Suprapubic skin (tissue), 4 donors: Measurements from ENCODE around the gene RASGEF1C. TPM values are rescaled to one million over a fixed set of nuclear protein-coding genes. Genes with fewer than 3 reads are reported as not detected.

ENCODE experiments used
- DNase-seq, 2 donors: peaks; one replicate each; pipeline ENCODE4 v3.0.0-alpha.2; 2019; ENCODE audit warnings: low spot score in 2 of 2
- H3K27ac ChIP-seq: fragments of 200-600 bp; sonication (generic); one replicate; pipeline ENCODE4 v1.5.1; 2019
- H3K27me3 ChIP-seq: fragments of 200-600 bp; sonication (generic); one replicate; pipeline ENCODE4 v1.5.1; 2019
- H3K36me3 ChIP-seq: fragments of 200-600 bp; sonication (generic); one replicate; pipeline ENCODE4 v1.5.1; 2019
- H3K4me1 ChIP-seq: fragments of 200-600 bp; sonication (generic); one replicate; pipeline ENCODE4 v1.5.1; 2019
- H3K4me3 ChIP-seq: fragments of 200-600 bp; sonication (generic); one replicate; pipeline ENCODE4 v1.5.1; 2019; ENCODE audit warnings: mild to moderate bottlenecking
- H3K9me3 ChIP-seq: fragments of 200-600 bp; sonication (generic); one replicate; pipeline ENCODE4 v1.5.1; 2019
- EP300 ChIP-seq: sonication (generic); formaldehyde crosslinking; IDR thresholded peaks from one replicate; pipeline ENCODE4 v1.6.1; 2017; ENCODE audit warnings: antibody characterized with exemption
- POLR2A ChIP-seq, 2 donors: fragments of 450-650 bp; IDR thresholded peaks; one replicate each; pipeline ENCODE4 v1.6.1; 2017; ENCODE audit warnings: antibody characterized with exemption in 2 of 2, mild to moderate bottlenecking in 2 of 2, moderate library complexity in 2 of 2
- POLR2AphosphoS5 ChIP-seq, 3 donors: sonication (generic); formaldehyde crosslinking; IDR thresholded peaks; one replicate each; pipeline ENCODE4 v1.6.1; 2017; ENCODE audit warnings: antibody characterized with exemption in 3 of 3
- WGBS: methylation state at CpG from one replicate; pipeline ENCODE4 v1.1.5; 2018; 5-methylcytosine and 5-hydroxymethylcytosine counted together
- total RNA-seq, 4 donors: library from RNA; depleted of rRNA; stranded (reverse); fragments of >200 nt; gene quantifications; one replicate each; pipeline ENCODE4 v1.1.0, GENCODE V29; 2016
- TF ChIP-seq, protein P1 (sequence below), 2 donors: fragments of 200-600 bp in 1 of 2; fragments of 450-650 bp in 1 of 2; sonication (generic) in 1 of 2; IDR thresholded peaks; one replicate each; pipeline ENCODE4 v1.5.1; 2016 to 2019; ENCODE audit warnings: antibody characterized with exemption in 2 of 2, mild to moderate bottlenecking in 1 of 2, moderate library complexity in 1 of 2

Gene RASGEF1C
- total RNA-seq, 4 donors from 2014 or later, result 0.64 to 0.89 (median 0.81) TPM

DNA sequence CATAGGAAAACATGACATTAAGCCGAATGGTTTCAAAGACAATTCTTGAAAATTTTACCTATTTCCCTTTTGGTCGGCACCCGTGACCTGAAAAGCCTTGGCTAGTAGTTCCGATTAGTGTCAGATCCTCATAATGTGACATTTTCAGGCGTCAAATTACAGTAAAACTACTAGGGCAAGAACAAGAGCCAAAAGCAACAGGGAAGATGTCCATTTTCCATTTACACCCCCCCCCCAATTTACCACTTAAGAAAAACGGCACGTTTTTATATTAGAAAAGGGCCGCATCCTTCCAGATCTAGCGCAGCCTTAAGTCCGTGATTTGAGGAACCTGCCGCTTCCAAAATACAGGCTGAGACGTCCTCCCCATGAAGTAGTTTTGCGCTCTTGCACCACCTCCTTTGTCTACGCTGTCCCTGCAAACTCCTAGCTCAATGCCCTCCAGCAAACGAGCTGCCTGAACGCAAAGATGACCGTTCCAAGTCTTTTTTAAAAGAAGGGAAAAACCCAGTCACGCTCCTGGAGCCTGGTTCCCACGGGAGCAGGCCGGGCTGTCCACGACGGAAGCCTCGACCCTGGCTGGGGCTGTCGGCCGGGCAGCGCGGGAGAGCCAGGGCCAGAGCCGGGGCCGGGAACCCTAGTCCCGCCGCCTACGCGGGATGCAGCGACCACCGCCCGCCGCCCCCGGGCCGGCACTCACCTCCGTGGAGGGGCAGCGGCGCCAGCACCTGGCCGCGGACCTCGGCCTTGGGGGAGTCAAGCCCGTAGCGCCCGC is 138.1 kb downstream of the RASGEF1C start:
- Histone ChIP-seq H3K4me1 (peaks cover 28% of the 10 kb centered on the region), H3K9me3 (no peaks in the 10 kb centered on the region), H3K27ac (peak overlapping the region; percentile 90), H3K27me3 (no peaks in the 10 kb centered on the region), H3K4me3 (peak overlapping the region; percentile 97), H3K36me3 (no peaks in the 10 kb centered on the region)
- WGBS, result 1% methylated on average over 23 of the region's 48 CpGs
- DNase-seq, result no peak
- TF ChIP-seq, protein P1, sequence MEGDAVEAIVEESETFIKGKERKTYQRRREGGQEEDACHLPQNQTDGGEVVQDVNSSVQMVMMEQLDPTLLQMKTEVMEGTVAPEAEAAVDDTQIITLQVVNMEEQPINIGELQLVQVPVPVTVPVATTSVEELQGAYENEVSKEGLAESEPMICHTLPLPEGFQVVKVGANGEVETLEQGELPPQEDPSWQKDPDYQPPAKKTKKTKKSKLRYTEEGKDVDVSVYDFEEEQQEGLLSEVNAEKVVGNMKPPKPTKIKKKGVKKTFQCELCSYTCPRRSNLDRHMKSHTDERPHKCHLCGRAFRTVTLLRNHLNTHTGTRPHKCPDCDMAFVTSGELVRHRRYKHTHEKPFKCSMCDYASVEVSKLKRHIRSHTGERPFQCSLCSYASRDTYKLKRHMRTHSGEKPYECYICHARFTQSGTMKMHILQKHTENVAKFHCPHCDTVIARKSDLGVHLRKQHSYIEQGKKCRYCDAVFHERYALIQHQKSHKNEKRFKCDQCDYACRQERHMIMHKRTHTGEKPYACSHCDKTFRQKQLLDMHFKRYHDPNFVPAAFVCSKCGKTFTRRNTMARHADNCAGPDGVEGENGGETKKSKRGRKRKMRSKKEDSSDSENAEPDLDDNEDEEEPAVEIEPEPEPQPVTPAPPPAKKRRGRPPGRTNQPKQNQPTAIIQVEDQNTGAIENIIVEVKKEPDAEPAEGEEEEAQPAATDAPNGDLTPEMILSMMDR (IDR thresholded peaks at IDR 0.05), result no peak
- no peak for TF ChIP-seq POLR2A (IDR thresholded peaks at IDR 0.05)
- no peak for TF ChIP-seq EP300
- TF ChIP-seq POLR2AphosphoS5 (IDR thresholded peaks at IDR 0.05), result no peak

DNA sequence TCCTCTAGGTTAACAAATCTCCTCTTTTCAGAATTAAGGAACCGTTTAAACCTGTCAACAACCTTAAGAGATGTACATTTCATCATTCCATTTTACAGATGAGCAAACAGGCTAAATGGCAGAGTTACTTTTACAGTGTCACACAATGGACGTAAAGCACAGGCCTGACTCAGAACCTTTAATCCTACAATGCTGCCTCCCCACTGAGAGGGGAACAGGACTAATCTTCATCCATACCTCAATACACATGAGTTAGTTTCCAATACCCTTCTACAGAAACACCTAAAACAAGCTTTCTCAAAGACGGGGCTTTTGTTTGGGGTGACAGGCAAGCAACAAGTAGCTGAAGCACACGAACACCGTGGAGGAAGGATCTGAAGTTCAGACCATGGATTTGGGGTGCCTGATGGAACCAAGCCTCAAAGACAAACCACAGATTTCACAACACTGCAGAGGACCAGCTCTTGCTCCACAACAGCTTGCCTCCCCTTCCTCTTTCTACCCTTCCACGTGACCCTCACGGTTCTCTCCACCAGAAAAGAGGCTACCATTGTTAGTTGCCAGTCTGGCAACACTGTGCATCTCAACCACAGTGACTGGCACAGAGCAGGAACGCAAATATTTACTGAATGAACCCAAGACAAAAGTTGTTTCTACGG is 139.3 kb downstream of the RASGEF1C start:
- DNase-seq, result no peak
- no peaks in the 10 kb centered on the region for H3K36me3 ChIP-seq
- H3K4me3 ChIP-seq, result peak overlapping the region; percentile 97
- no peaks in the 10 kb centered on the region for H3K9me3 ChIP-seq
- H3K4me1 ChIP-seq, result peaks cover 28% of the 10 kb centered on the region
- no peaks in the 10 kb centered on the region for H3K27me3 ChIP-seq
- peak overlapping the region; percentile 90 for H3K27ac ChIP-seq
- WGBS, result 67% methylated on average over 9 of the region's 9 CpGs
- TF ChIP-seq POLR2AphosphoS5 (IDR thresholded peaks at IDR 0.05), result no peak
- TF ChIP-seq POLR2A (IDR thresholded peaks at IDR 0.05), result no peak
- no peak for TF ChIP-seq EP300
- TF ChIP-seq, protein P1 (IDR thresholded peaks at IDR 0.05), result no peak

DNA sequence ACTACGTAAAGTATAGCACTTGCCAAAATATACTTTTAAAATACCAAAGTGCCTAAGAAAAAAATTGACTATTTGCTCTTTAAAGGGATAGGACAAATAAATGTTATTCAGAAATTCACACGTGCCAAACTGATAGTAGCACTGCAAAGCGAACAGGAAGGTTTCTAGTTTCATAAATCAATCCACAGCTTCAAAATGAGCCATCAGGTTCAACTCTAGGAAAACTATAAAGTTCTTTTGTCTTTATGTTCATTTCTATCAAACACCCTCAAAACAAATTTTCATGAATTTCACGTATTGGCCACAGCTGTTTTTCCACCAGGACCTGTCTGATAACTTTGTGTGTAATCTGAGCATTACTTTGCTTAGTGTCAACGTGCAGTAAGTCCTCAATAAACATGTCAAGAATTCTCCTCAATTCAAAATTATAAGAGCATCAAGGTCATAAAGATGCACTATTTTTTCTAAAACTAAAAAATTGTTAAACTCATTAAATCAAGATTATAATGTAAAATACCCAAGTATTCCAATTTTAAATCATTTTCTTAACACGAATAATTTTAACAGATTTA is 140.4 kb downstream of the RASGEF1C start:
- H3K4me1 ChIP-seq, result peaks cover 28% of the 10 kb centered on the region
- H3K4me3 ChIP-seq, result no peak overlapping the region
- no peaks in the 10 kb centered on the region for H3K36me3 ChIP-seq
- H3K27ac ChIP-seq, result no peak overlapping the region
- no peak for DNase-seq
- H3K9me3 ChIP-seq, result no peaks in the 10 kb centered on the region
- TF ChIP-seq EP300, result no peak
- TF ChIP-seq, protein P1 (IDR thresholded peaks at IDR 0.05), result no peak
- no peak for TF ChIP-seq POLR2A (IDR thresholded peaks at IDR 0.05)
- no peak for TF ChIP-seq POLR2AphosphoS5 (IDR thresholded peaks at IDR 0.05)
- 49% methylated on average over 6 of the region's 6 CpGs for WGBS
- H3K27me3 ChIP-seq, result no peaks in the 10 kb centered on the region

DNA sequence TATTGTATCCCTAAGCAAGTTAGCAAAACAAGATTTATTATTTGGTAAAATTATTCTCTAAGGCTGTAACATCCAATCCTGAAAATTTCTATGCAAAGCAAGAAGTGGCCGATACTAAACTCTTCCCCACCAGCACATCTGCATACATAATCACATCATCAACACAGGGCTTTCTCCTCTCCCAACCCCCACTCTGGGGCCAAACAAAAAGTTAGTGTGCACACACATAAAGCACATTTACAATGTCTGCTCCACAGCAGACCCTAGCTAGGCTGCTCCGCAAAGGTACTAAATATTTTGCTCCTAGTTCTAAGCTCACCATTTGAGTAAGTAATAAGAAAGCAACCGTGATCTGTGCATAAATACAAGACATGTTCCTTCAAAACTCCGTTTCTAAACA is 141.0 kb downstream of the RASGEF1C start:
- Histone ChIP-seq H3K4me3 (no peak overlapping the region), H3K9me3 (no peaks in the 10 kb centered on the region), H3K4me1 (peaks cover 28% of the 10 kb centered on the region), H3K36me3 (no peaks in the 10 kb centered on the region), H3K27ac (no peak overlapping the region), H3K27me3 (no peaks in the 10 kb centered on the region)
- no peak for DNase-seq
- TF ChIP-seq POLR2AphosphoS5 (IDR thresholded peaks at IDR 0.05) (no peak), EP300 (no peak), POLR2A (IDR thresholded peaks at IDR 0.05) (no peak)
- TF ChIP-seq, protein P1 (IDR thresholded peaks at IDR 0.05), result no peak
- 58% methylated on average over 4 of the region's 4 CpGs for WGBS

DNA sequence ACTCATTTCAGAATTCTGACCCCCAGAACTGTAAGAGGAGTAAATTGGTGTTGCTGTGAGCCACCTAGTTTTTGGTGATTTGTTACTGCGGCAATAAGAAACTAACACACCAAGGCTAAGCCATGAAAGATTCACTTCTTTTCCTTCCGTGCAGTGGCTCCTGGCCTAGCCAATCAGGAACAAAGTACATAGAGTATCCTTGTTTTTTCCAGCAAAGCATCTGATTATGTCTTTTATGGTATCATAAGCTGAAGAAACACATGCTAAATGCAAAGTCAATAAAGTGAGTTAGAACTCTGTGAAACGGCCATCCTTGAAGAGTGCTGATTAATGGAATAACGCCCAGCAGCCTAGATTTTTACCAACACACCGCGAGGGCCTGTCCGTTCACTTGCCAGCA is 148.8 kb downstream of the RASGEF1C start:
- no peak for DNase-seq
- Histone ChIP-seq H3K27ac (no peak overlapping the region), H3K4me1 (no peaks in the 10 kb centered on the region), H3K36me3 (no peaks in the 10 kb centered on the region), H3K9me3 (no peaks in the 10 kb centered on the region), H3K27me3 (no peaks in the 10 kb centered on the region), H3K4me3 (no peak overlapping the region)
- TF ChIP-seq POLR2AphosphoS5 (IDR thresholded peaks at IDR 0.05) (no peak), EP300 (no peak), POLR2A (IDR thresholded peaks at IDR 0.05) (no peak)
- TF ChIP-seq, protein P1 (IDR thresholded peaks at IDR 0.05), result no peak
- WGBS, result 95% methylated on average over 7 of the region's 7 CpGs
